K562 (cell line): ENCODE results near the gene CDC25B. TPM values are rescaled to one million over a fixed set of nuclear protein-coding genes. Genes with fewer than 3 reads are reported as not detected.

Source experiments
- ATAC-seq: fragments of 200-7000 bp; cut with Tn5 transposase; 3 replicates; pipeline ENCODE4 v1.9.1; 2020; ENCODE audit warnings: moderate library complexity
- BruUV-seq: library from RNA; stranded (reverse); fragments of 400-500 nt; replicated peaks from 2 replicates; lab custom pipeline; 2021; lab: Mats Ljungman, UMichigan
- CTCF ChIA-PET: fragments of 300-600 bp; formaldehyde crosslinking; extraction: SDS; loops from one replicate; lab custom pipeline; 2021; ENCODE audit warnings: low intra/inter-chr PET ratio; lab: Yijun Ruan, JAX
- POLR2A ChIA-PET: fragments of 300-600, 350-650 bp; sonication (Branson Sonifier 250); formaldehyde crosslinking; extraction: SDS; loops from one replicate; lab custom pipeline; 2021; ENCODE audit warnings: antibody characterized with exemption, inconsistent platforms; lab: Yijun Ruan, JAX
- DNase-seq, 4 experiments: peaks; one replicate each; pipeline versions ENCODE4 v3.0.0 to v3.0.0-alpha.2; 2011 to 2018; ENCODE audit warnings: low spot score in 3 of 4, mixed read lengths in 3 of 4; ENCODE audit errors: extremely low read depth in 1 of 4
- FAIRE-seq: peaks from 2 replicates; lab custom pipeline; 2011; peaks lifted over from hg19 to GRCh38; lab: Jason Lieb, UNC
- H2AFZ ChIP-seq: 2 replicates; pipeline ENCODE4 v1.6.0; 2011; ENCODE audit warnings: low read depth, low read length, control low read depth, inconsistent platforms
- H3K27ac ChIP-seq: fragments of 200-600 bp; 3 replicates; pipeline ENCODE4 v1.8.0; 2011; ENCODE audit warnings: low read depth, mild to moderate bottlenecking, control low read depth, inconsistent platforms, low read length, moderate library complexity, mixed read lengths; ENCODE audit errors: extremely low read depth
- H3K27me3 ChIP-seq, 2 experiments: fragments of 300-600 bp in 1 of 2; 2 replicates in 1 of 2; 3 replicates in 1 of 2; pipeline versions ENCODE4 v1.6.0 to v1.8.0; 2011; ENCODE audit warnings: inconsistent platforms in 2 of 2, low read length in 2 of 2, mild to moderate bottlenecking in 1 of 2, mixed read lengths in 1 of 2, moderate library complexity in 1 of 2; ENCODE audit not compliant: control insufficient read depth in 2 of 2, insufficient read depth in 2 of 2
- H3K36me3 ChIP-seq: fragments of 300-600 bp; 3 replicates; pipeline ENCODE4 v1.8.0; 2011; ENCODE audit warnings: mild to moderate bottlenecking, low read length, inconsistent platforms; ENCODE audit not compliant: control insufficient read depth, insufficient read depth
- H3K4me1 ChIP-seq, 2 experiments: fragments of 200-600 bp in 1 of 2; replicated peaks in 1 of 2; 2 replicates in 1 of 2; 3 replicates in 1 of 2; pipeline versions ENCODE4 v1.5.1 to v1.8.0; 2011; ENCODE audit warnings: inconsistent platforms in 2 of 2, low read length in 2 of 2, mild to moderate bottlenecking in 1 of 2, mixed read lengths in 1 of 2, moderate library complexity in 1 of 2; ENCODE audit not compliant: control insufficient read depth in 2 of 2, insufficient read depth in 2 of 2
- H3K4me2 ChIP-seq: 2 replicates; pipeline ENCODE4 v1.6.1; 2011; ENCODE audit warnings: low read length, control low read depth, inconsistent platforms, mixed read lengths; ENCODE audit not compliant: insufficient read depth
- H3K4me3 ChIP-seq: fragments of 200-600 bp; sonication (generic), shearing (Covaris generic); 2 replicates; pipeline ENCODE4 v1.5.1; 2016; ENCODE audit warnings: control low read depth, inconsistent platforms
- H3K79me2 ChIP-seq: fragments of 200-600 bp; 3 replicates; pipeline ENCODE4 v1.8.0; 2011; ENCODE audit warnings: low read length, inconsistent platforms; ENCODE audit not compliant: control insufficient read depth, insufficient read depth
- H3K9ac ChIP-seq, 2 experiments: 2 replicates each; pipeline versions ENCODE4 v1.6.0 to v1.6.1; 2011; ENCODE audit warnings: low read depth in 2 of 2, low read length in 2 of 2, control low read depth in 1 of 2, inconsistent platforms in 1 of 2, mild to moderate bottlenecking in 1 of 2, mixed read lengths in 1 of 2; ENCODE audit not compliant: insufficient read depth in 1 of 2
- H3K9me1 ChIP-seq: one replicate; pipeline ENCODE4 v1.6.0; 2011; ENCODE audit warnings: inconsistent platforms, mild to moderate bottlenecking, low read length, moderate library complexity; ENCODE audit not compliant: control insufficient read depth, insufficient read depth
- H3K9me3 ChIP-seq: replicated peaks from 2 replicates; pipeline ENCODE4 v1.5.1; 2011; ENCODE audit warnings: low read depth, low read length, inconsistent platforms; ENCODE audit not compliant: control insufficient read depth, insufficient read depth
- H4K20me1 ChIP-seq: replicated peaks from 2 replicates; pipeline ENCODE4 v1.6.1; 2011; ENCODE audit warnings: low read length, inconsistent platforms, mixed read lengths; ENCODE audit not compliant: control insufficient read depth, insufficient read depth
- ARID1B ChIP-seq: fragments of 450-650 bp; IDR thresholded peaks from 2 replicates; pipeline ENCODE4 v1.6.1; 2016; ENCODE audit warnings: antibody characterized with exemption, mild to moderate bottlenecking, inconsistent platforms
- ARID3B ChIP-seq: fragments of 250-450 bp; sonication (Bioruptor Pico); IDR thresholded peaks from 2 replicates; pipeline ENCODE4 v1.4.0; 2020; ENCODE audit warnings: borderline replicate concordance
- CHCHD3 ChIP-seq: fragments of 250-450 bp; sonication (Bioruptor Pico); IDR thresholded peaks from 2 replicates; pipeline ENCODE4 v2.1.2; 2022; ENCODE audit warnings: mild to moderate bottlenecking
- CTCFL ChIP-seq: IDR thresholded peaks from 2 replicates; pipeline ENCODE4 v1.6.1; 2011; ENCODE audit warnings: borderline replicate concordance, low read depth, mild to moderate bottlenecking, moderate library complexity, low read length; ENCODE audit not compliant: insufficient read depth, poor library complexity, severe bottlenecking
- KLF6 ChIP-seq: fragments of 250-450 bp; sonication (Bioruptor Pico); IDR thresholded peaks from 2 replicates; pipeline ENCODE4 v1.4.0; 2020; ENCODE audit warnings: mild to moderate bottlenecking, moderate library complexity, borderline replicate concordance
- MAFK ChIP-seq: IDR thresholded peaks from 2 replicates; pipeline ENCODE4 v1.6.1; 2011; ENCODE audit warnings: low read length, improper control_type of control experiment
- PHF21A ChIP-seq: fragments of 450-650 bp; IDR thresholded peaks from 2 replicates; pipeline ENCODE4 v1.6.1; 2017; ENCODE audit warnings: low read depth, borderline replicate concordance
- RBM15 ChIP-seq: fragments of 200-400 bp; formaldehyde crosslinking; IDR thresholded peaks from 2 replicates; pipeline ENCODE4 v1.6.1; 2018; ENCODE audit warnings: mild to moderate bottlenecking, low read length, moderate library complexity; ENCODE audit not compliant: insufficient read depth
- SAFB ChIP-seq: fragments of 200-400 bp; formaldehyde crosslinking; IDR thresholded peaks from 2 replicates; pipeline ENCODE4 v1.6.1; 2017; ENCODE audit warnings: low read depth, low read length, borderline replicate concordance
- SETDB1 ChIP-seq: IDR thresholded peaks from one replicate; pipeline ENCODE4 v1.6.1; 2012; ENCODE audit warnings: low read length, control low read depth, inconsistent platforms
- SIN3B ChIP-seq: fragments of 450-650 bp; IDR thresholded peaks from 2 replicates; pipeline ENCODE4 v1.6.1; 2017; ENCODE audit warnings: low read depth, mild to moderate bottlenecking, moderate library complexity
- SRSF1 ChIP-seq: fragments of 200-400 bp; formaldehyde crosslinking; IDR thresholded peaks from 2 replicates; pipeline ENCODE4 v1.6.1; 2017; ENCODE audit warnings: mild to moderate bottlenecking, low read depth, low read length, moderate library complexity
- SRSF3 ChIP-seq: fragments of 200-400 bp; formaldehyde crosslinking; IDR thresholded peaks from 2 replicates; pipeline ENCODE4 v1.6.1; 2016; ENCODE audit warnings: mild to moderate bottlenecking, low read length, moderate library complexity; ENCODE audit not compliant: insufficient read depth
- U2AF1 ChIP-seq: fragments of 200-400 bp; formaldehyde crosslinking; optimal IDR thresholded peaks from 2 replicates; pipeline ENCODE3; 2017; ENCODE audit warnings: mild to moderate bottlenecking, low read depth, low read length, moderate library complexity
- ZNF12 ChIP-seq: sonication (generic); formaldehyde crosslinking; IDR thresholded peaks from 2 replicates; pipeline ENCODE4 v1.4.0; 2020; ENCODE audit warnings: mild to moderate bottlenecking, missing genetic modification reagents
- WGBS: fragments of 100-300 bp; shearing (Covaris generic); methylation state at CpG from one replicate; pipeline ENCODE4 v1.1.6; 2016; ENCODE audit warnings: low coverage, mixed read lengths; ENCODE audit not compliant: insufficient coverage; ENCODE audit errors: missing lambda C conversion rate; 5-methylcytosine and 5-hydroxymethylcytosine counted together
- in situ Hi-C: fragments of 300-500 bp; cut with MboI; formaldehyde crosslinking; loops from 4 replicates; pipeline ENCODE4 v1.15.0; 2018; ENCODE audit warnings: inconsistent platforms, mixed read lengths
- intact Hi-C: fragments of 100-400 bp; cut with micrococcal nuclease; formaldehyde crosslinking; loops from 2 replicates; pipeline ENCODE4 v1.14.2; 2022
- polyA plus RNA-seq, 8 experiments: library from polyadenylated mRNA; depleted of rRNA in 4 of 8; stranded (reverse) in 5 of 8; unstranded in 3 of 8; fragments of >200 nt; fragmentation: Nextera tagmentation in 2 of 8; fragmentation: Illumina TruSeq in 1 of 8; extraction: Ambion mirVana in 2 of 8; extraction: Trizol in 1 of 8; gene quantifications; 2 replicates each; pipeline versions ENCODE4 v1.2.1 to v1.2.3, GENCODE V29; 2011 to 2014; ENCODE audit warnings: inconsistent platforms in 1 of 8, missing spikeins in 1 of 8
- total RNA-seq, 7 experiments: library from RNA; depleted of rRNA in 6 of 7; stranded (reverse); fragments of >200 nt in 6 of 7; fragmentation: Illumina TruSeq in 2 of 7; extraction: Trizol in 2 of 7; gene quantifications; 2 replicates each; pipeline versions ENCODE4 v1.2.1 to v1.2.3, GENCODE V29; 2011 to 2021; ENCODE audit warnings: low replicate concordance in 1 of 7

Gene CDC25B
- total and polyA plus RNA-seq, 9 of the 15 experiments (the other 6 are each of a cell fraction or from before 2014, with no cell fraction given) = 2.3 to 35.7 (median 9.5) TPM

GRCh38 chr20:3759316-3759823 lies 36.7 kb upstream of the CDC25B start:
- Histone ChIP-seq H3K4me3 (no peak overlapping the region), H3K27me3 (no peaks in the 10 kb centered on the region), H3K9me1 (no peaks in the 10 kb centered on the region), H3K27ac (no peak overlapping the region), H3K36me3 (peaks cover 55% of the 10 kb centered on the region; the same call in 2 of the 3 replicates), H3K9me3 (no peaks in the 10 kb centered on the region), H3K9ac (peak overlapping the region in 1 of 2 experiments; percentile 26; a peak in 1 of 4 replicates), H4K20me1 (no peaks in the 10 kb centered on the region), H3K4me2 (no peak overlapping the region), H3K79me2 (peaks cover 2% of the 10 kb centered on the region; the same call in 2 of the 3 replicates), H3K4me1 (peaks cover 0 to 17% of the 10 kb centered on the region in 2 experiments; a peak in 3 of 5 replicates), H2AFZ (no peak overlapping the region)
- FAIRE-seq = no peak
- POLR2A ChIA-PET = no interaction called here
- BruUV-seq = no TSS peak
- ATAC-seq = no peak
- TF ChIP-seq ARID1B = no peak
- no peak for TF ChIP-seq SAFB
- TF ChIP-seq PHF21A = no peak
- TF ChIP-seq SIN3B = no peak
- no peak for TF ChIP-seq KLF6 (CRISPR knock-in tag)
- TF ChIP-seq ARID3B (CRISPR knock-in tag) = no peak
- no peak for TF ChIP-seq RBM15
- TF ChIP-seq CTCFL = no peak
- no peak for TF ChIP-seq SETDB1
- TF ChIP-seq CHCHD3 (CRISPR knock-in tag) = no peak
- no peak for TF ChIP-seq ZNF12 (CRISPR knock-in tag)
- no peak for TF ChIP-seq MAFK
- no peak for TF ChIP-seq SRSF1
- no peak for TF ChIP-seq U2AF1
- TF ChIP-seq SRSF3 = no peak
- WGBS = 96% methylated on average over 7 of the region's 11 CpGs
- DNase-seq = no peak
- in situ Hi-C loops = no loop called here
- CTCF ChIA-PET = no interaction called here
- intact Hi-C loops = no loop called here
